ENCODE results near the gene PRDM10. TPM values are rescaled to one million over a fixed set of nuclear protein-coding genes. Genes with fewer than 3 reads are reported as not detected.

The PRDM10 gene
- 14.6 and 15.3 TPM in 2 replicates for total RNA-seq

DNA sequence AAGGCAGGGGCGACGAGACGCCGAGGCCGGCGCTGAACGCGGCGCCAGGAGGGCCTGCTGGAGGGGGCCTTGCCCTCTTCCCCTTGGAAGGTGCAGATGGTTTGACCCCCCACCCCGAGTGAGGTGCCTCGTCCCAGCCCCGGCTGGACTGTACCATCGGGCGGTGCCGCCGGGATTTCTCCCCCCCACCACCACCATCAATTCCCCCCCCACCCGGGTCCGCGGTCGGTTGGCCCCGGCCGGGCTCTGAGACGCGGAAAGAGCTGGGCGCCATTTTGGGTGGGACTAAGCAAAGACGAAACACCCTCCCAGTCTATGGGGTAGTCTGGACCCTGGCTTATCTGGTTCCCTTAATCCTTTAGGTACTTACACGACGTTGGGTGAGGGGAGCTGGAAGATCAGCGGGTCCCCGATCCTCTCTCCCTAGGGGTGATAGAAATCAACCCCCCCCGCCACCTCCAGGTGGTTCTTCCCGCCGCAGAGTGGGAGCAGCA, at the start of gene PRDM10:
Gene PRDM10 (minus strand): TSS at position 484 of the 494 bp plus-strand sequence. CDS start 41,871 bp downstream, outside the sequence.
- CTCF ChIA-PET, result interaction anchor here (0.8 to 1.8 kb wide), 3 partner anchors 69 to 130 kb away, joined by 4 to 18 read pairs (median 5); no protein-coding TSS in a partner anchor
- ATAC-seq (ENCODE audit: low read depth) (peak; percentile 66), DNase-seq (peak; percentile 85)
- Mint-ChIP-seq H3K4me3 (peak within 1 kb of the TSS; percentile 99), H3K36me3 (ENCODE audit: low read depth) (peaks cover 6% of the 10 kb centered on the region), H3K27me3 (peaks cover 4% of the 10 kb centered on the region), H3K9me3 (no peaks in the 10 kb centered on the region), H3K27ac (peak within 1 kb of the TSS; percentile 100), H3K4me1 (peaks cover 29% of the 10 kb centered on the region)
- intact Hi-C loops (cut with micrococcal nuclease), result loop anchor here (1.0 to 10.0 kb wide), 7 partner anchors 29 to 912 kb away; partner anchors contain the start of gene SNX19
- TF ChIP-seq, protein P1, sequence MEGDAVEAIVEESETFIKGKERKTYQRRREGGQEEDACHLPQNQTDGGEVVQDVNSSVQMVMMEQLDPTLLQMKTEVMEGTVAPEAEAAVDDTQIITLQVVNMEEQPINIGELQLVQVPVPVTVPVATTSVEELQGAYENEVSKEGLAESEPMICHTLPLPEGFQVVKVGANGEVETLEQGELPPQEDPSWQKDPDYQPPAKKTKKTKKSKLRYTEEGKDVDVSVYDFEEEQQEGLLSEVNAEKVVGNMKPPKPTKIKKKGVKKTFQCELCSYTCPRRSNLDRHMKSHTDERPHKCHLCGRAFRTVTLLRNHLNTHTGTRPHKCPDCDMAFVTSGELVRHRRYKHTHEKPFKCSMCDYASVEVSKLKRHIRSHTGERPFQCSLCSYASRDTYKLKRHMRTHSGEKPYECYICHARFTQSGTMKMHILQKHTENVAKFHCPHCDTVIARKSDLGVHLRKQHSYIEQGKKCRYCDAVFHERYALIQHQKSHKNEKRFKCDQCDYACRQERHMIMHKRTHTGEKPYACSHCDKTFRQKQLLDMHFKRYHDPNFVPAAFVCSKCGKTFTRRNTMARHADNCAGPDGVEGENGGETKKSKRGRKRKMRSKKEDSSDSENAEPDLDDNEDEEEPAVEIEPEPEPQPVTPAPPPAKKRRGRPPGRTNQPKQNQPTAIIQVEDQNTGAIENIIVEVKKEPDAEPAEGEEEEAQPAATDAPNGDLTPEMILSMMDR (IDR thresholded peaks at IDR 0.05), result no peak
- POLR2A ChIA-PET, result interaction anchor here (0.6 to 4.2 kb wide), 37 partner anchors 8 to 1684 kb away, joined by 3 to 59 read pairs (median 6); partner anchors contain the start of genes APLP2, NFRKB, SNX19 and ST14

DNA sequence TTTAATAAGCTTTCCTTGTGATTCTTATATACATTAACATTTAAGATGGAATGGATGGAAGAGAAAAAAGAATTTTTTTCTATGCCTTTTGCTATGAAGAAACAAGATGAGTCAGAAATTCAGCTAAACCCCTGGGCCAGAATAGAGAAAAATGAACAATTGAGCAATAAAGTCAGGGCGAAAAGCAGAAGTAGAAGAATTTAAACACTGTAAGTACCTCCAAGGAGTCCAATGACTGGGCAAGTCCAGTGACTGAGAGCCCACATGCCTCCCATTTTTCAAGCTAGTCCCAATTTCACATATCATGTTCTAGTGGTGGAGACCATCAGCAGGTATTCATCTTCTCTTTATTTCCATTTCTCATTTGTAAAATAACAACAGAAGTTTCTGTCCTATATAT, 48.4 kb upstream of the PRDM10 start:
- CTCF ChIA-PET, result no interaction called here
- no peak for ATAC-seq (ENCODE audit: low read depth)
- Mint-ChIP-seq H3K27ac (no peak overlapping the region), H3K4me3 (no peak overlapping the region), H3K9me3 (no peaks in the 10 kb centered on the region), H3K4me1 (no peaks in the 10 kb centered on the region), H3K27me3 (peaks cover 11% of the 10 kb centered on the region), H3K36me3 (ENCODE audit: low read depth) (no peaks in the 10 kb centered on the region)
- DNase-seq, result no peak
- intact Hi-C loops (cut with micrococcal nuclease), result no loop called here
- POLR2A ChIA-PET, result no interaction called here
- TF ChIP-seq, protein P1 (IDR thresholded peaks at IDR 0.05), result no peak

- no peak for DNase-seq
- POLR2A ChIA-PET, result no interaction called here
- H3K4me3 Mint-ChIP-seq, result no peak overlapping the region
Measured at GRCh38 chr11:130050257-130050656, 47.6 kb upstream of the PRDM10 start.

DNA sequence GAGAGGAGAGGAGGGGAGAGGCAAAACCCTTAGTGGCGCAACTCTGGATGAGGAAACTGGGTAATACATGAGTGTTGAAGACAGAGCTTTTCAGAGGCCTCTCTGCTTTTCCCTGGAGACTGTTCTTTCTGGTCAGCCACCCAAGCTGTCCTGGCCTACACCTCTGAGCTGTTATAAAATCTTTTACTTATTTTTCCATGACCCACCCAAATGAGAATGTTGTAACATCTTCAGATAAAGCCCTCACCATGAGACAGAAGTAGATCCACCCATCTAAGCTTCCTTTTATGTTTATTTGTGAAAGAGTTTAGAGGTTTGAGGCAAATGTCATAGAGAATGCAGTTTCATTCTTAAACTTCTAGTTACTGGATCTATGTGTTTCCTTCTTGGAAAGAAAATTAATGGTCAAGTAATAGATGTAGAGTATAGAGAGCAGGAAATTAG, 46.7 kb upstream of the PRDM10 start:
- intact Hi-C loops (cut with micrococcal nuclease), result no loop called here
- Mint-ChIP-seq H3K4me3 (no peak overlapping the region), H3K36me3 (ENCODE audit: low read depth) (no peaks in the 10 kb centered on the region), H3K9me3 (no peaks in the 10 kb centered on the region), H3K27me3 (peaks cover 11% of the 10 kb centered on the region), H3K27ac (no peak overlapping the region), H3K4me1 (no peaks in the 10 kb centered on the region)
- ATAC-seq (ENCODE audit: low read depth) (no peak), DNase-seq (no peak)
- ChIA-PET CTCF (no interaction called here), POLR2A (interaction anchor here (0.7 kb wide), 1 partner anchor 8 kb away, joined by 5 read pairs; no protein-coding TSS in a partner anchor)
- TF ChIP-seq, protein P1 (IDR thresholded peaks at IDR 0.05), result no peak

More at GRCh38 chr11:130050257-130050656, 47.6 kb upstream of the PRDM10 start:
- ATAC-seq (ENCODE audit: low read depth), result no peak
- Mint-ChIP-seq H3K27ac (no peak overlapping the region), H3K36me3 (ENCODE audit: low read depth) (no peaks in the 10 kb centered on the region), H3K27me3 (peaks cover 11% of the 10 kb centered on the region), H3K4me1 (no peaks in the 10 kb centered on the region), H3K9me3 (no peaks in the 10 kb centered on the region)
- CTCF ChIA-PET, result no interaction called here
- intact Hi-C loops (cut with micrococcal nuclease), result no loop called here
- TF ChIP-seq, protein P1 (IDR thresholded peaks at IDR 0.05), result no peak

- Mint-ChIP-seq H3K4me1 (peaks cover 4% of the 10 kb centered on the region), H3K9me3 (no peaks in the 10 kb centered on the region), H3K36me3 (ENCODE audit: low read depth) (no peaks in the 10 kb centered on the region), H3K27ac (no peak overlapping the region), H3K27me3 (peaks cover 7% of the 10 kb centered on the region), H3K4me3 (no peak overlapping the region)
- intact Hi-C loops (cut with micrococcal nuclease), result no loop called here
- no peak for ATAC-seq (ENCODE audit: low read depth)
- TF ChIP-seq, protein P1 (IDR thresholded peaks at IDR 0.05), result no peak
- CTCF ChIA-PET, result no interaction called here
- DNase-seq, result no peak
- POLR2A ChIA-PET, result no interaction called here
Measured at GRCh38 chr11:130047141-130047540, 44.5 kb upstream of the PRDM10 start.

Data from activated B cell treated with CpG ODN at 0.5 μM for 24 hours (primary cell).